Cardiac septum (tissue), 1 donor: ENCODE results near the gene RNF152. TPM values are rescaled to one million over a fixed set of nuclear protein-coding genes. Genes with fewer than 3 reads are reported as not detected.

Experiments used
- DNase-seq: peaks from one replicate; pipeline ENCODE4 v3.0.0-alpha.2; 2020; ENCODE audit warnings: low spot score
- intact Hi-C: fragments of 100-400 bp; cut with DNase I; formaldehyde crosslinking; loops from one replicate; pipeline ENCODE4 v1.14.0; 2022
- total RNA-seq: library from RNA; stranded (reverse); fragmentation: NEBNext Ultra II Directional; extraction: Animal tissue kit (Norgen Biotek cat#: 25700); gene quantifications from one replicate; pipeline ENCODE4 v1.2.1, GENCODE V29; 2021
- donor health status: DM: no; HTN: no; CAD: no.

RNF152 gene
- total RNA-seq, 1 donor from 2014 or later: 10.2 TPM

- DNase-seq: no peak
- intact Hi-C loops: loop anchor here (10.0 kb wide), 1 partner anchor 322 kb away; no protein-coding TSS in a partner anchor
Observed at GRCh38 chr18:61896757-61897156, 4.0 kb upstream of the RNF152 start.

DNA sequence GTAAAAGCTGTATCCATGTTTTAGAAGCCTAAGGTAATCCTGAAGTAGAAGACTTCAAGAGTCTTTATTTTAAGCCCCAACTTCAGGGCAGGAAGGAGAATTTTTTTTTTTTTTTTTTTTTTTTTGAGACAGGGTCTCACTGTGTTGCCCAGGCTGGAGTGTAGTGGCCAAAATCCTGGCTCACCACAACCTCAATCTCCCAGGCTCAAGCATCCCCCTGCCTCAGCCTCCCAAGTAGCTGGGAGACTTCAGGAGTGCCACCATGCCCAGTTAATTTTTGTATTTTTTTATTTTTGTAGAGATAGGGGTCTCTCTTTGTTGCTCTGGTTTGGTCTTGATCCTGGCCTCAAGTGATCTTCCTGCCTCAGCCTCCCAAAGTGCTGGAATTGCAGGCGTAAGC lies 3.3 kb upstream of the RNF152 start:
- intact Hi-C loops: loop anchor here (10.0 kb wide), 1 partner anchor 321 kb away; no protein-coding TSS in a partner anchor
- no peak for DNase-seq

DNA sequence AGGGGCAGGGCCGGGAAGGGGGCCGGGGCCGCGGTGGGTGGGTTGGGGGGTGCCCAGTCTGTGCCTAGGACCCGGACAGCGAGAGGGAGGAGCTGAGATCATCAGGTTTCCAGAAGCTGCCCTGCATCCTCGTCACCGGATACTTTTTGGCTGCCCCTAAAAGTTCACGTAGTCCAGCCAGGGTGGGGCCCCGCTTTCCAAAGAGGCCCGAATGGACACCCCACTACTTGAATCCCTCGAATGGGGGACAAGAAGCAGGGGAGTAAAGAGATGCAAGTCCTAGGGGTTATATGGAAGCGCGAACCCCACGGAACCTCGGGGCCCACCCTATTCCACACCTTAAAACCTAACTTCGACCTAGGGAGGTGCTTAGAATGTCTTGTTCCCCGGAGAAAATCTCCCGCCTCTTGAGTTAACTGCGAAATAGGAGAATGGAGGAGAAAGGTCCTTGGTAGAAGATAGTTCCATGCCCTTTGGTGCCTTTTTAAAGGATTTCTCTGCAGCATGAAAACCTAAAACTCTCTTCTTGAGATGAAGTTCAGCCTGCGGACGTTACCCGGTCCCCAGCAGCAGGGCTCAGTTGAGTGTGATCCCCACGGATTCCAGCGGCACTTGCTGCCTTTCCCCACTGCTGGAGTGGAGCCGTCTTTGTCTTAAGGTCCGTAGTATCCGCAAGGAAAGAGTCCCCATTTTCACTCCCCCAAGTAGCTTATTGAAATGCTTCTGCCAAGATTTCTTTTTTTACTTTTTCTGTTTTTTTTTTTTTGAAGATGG lies 2.1 kb upstream of the RNF152 start:
- no peak for DNase-seq
- intact Hi-C loops: loop anchor here (2.0 to 10.0 kb wide), 3 partner anchors 148 to 320 kb away; no protein-coding TSS in a partner anchor

GRCh38 chr18:61893971-61894750 lies 1.4 kb upstream of the RNF152 start:
- intact Hi-C loops: loop anchor here (2.0 to 10.0 kb wide), 3 partner anchors 147 to 319 kb away; no protein-coding TSS in a partner anchor
- DNase-seq: peak; percentile 93

GRCh38 chr18:61893309-61893970 lies 633 bp upstream of the RNF152 start:
- no peak for DNase-seq
- intact Hi-C loops: loop anchor here (5.0 to 10.0 kb wide), 2 partner anchors 146 to 319 kb away; no protein-coding TSS in a partner anchor

GRCh38 chr18:61891894-61892293 lies 913 bp downstream of the RNF152 start:
- intact Hi-C loops: loop anchor here (5.0 to 10.0 kb wide), 2 partner anchors 145 to 317 kb away; no protein-coding TSS in a partner anchor
- no peak for DNase-seq

GRCh38 chr18:61891271-61891670 lies 1.5 kb downstream of the RNF152 start:
- no peak for DNase-seq
- intact Hi-C loops: loop anchor here (5.0 to 10.0 kb wide), 2 partner anchors 144 to 316 kb away; no protein-coding TSS in a partner anchor

GRCh38 chr18:61890344-61890743 lies 2.5 kb downstream of the RNF152 start:
- DNase-seq: no peak
- intact Hi-C loops: loop anchor here (5.0 to 10.0 kb wide), 2 partner anchors 143 to 316 kb away; no protein-coding TSS in a partner anchor

DNA sequence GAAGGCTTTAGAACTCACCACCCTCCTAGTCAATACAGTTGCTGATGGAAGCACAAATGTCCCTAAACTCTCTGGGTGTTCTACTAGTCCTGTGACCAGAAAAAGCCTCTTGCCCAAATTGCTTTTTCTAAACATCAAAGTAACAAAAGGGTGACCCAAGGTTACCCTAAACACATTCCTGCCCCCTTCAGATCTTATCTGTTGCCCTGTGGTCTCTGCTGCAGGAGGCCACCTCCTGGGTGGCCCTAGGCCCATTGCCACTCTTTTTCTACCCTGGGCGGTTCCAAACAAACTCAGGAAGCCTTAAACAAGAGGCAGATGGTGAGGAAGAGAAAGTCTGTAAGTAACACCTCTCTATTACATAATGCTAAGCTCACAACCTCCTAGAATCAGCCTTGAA lies 3.3 kb downstream of the RNF152 start:
- no peak for DNase-seq
- intact Hi-C loops: no loop called here

DNA sequence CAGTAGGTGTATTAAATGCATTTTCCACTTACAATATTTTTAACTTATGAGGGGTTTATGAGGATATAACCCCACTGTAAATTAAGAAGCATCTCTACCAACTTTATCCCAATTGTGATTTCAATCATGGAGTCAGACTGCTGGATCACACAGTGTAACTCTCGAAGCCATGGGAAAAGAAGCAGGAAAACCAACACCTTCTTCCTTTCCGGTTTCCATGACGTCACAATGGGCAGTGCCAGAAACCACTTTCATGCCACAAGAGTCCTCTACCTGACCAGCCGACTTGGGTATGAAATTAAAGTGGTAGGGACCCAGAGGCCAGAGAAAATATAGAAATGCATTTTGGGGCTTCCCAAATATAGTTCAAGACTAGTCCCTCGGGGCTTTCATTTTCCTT lies 4.2 kb downstream of the RNF152 start:
- no peak for DNase-seq
- intact Hi-C loops: no loop called here

- intact Hi-C loops: no loop called here
- no peak for DNase-seq
Observed at GRCh38 chr18:61887838-61888237, 5.0 kb downstream of the RNF152 start.

- intact Hi-C loops: no loop called here
- no peak for DNase-seq
Observed at GRCh38 chr18:61883547-61883946, 9.3 kb downstream of the RNF152 start.

GRCh38 chr18:61882296-61883004 lies 10.4 kb downstream of the RNF152 start:
- intact Hi-C loops: no loop called here
- DNase-seq: no peak

DNA sequence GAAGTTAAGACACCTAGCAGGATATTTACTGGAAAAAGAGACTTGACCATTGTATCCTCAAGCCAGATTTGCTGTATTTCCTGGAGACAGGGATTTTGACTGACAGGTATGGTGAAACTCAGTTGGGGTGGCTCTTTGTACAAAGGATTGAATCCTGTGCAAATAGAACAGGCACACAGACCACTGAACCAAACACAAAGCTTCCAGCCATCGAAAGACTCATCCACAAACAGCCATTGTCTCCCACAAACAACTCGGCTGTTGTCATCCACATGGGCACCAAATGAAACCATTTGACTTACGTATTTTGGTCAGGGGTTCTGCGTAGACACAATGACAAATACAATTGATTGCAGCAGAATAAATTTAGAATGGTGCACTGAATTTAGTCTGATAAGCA lies 15.9 kb downstream of the RNF152 start:
- no peak for DNase-seq
- intact Hi-C loops: no loop called here

- intact Hi-C loops: loop anchor here (2.0 kb wide), 1 partner anchor 33 kb away; no protein-coding TSS in a partner anchor
- DNase-seq: no peak
Observed at GRCh38 chr18:61870151-61870550, 22.7 kb downstream of the RNF152 start.

DNA sequence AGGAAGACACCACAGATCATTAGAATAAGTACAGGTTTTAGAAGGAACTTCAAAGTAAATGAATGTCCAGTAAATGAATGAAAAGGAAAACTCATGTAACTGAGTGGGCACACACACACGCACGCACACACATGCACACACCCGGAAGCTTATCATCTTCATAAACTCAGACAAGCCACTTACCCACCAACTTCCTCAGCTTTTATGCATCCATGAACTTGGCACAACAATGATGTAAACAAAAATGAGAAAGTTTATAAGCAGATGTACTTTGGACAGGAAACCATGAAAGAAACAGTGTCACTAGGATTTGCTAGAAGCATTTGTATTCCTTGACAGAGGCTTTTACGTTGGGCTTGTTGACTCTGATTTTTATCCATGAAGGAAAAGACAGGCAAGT lies 23.2 kb downstream of the RNF152 start:
- intact Hi-C loops: loop anchor here (2.0 kb wide), 1 partner anchor 33 kb away; no protein-coding TSS in a partner anchor
- no peak for DNase-seq

GRCh38 chr18:61865466-61866175 lies 27.2 kb downstream of the RNF152 start:
- no peak for DNase-seq
- intact Hi-C loops: no loop called here

DNA sequence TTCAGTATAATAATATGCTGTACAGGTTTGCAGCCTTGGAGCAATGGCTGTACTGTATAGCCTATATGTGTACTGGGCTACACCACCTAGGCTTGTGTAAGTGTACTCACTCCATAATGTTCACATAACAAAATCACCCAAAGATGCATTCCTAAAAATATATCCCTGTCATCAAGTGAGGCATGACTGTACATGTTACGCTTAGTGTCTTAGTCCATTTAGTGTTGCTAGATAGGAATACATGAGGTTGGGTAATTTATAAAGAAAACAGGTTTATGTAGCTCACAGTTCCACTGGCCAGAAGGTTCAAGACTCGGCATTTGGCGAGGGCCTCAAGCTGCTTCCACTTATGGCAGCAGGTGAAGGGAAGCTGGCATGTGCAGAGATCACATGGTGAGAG lies 31.4 kb downstream of the RNF152 start:
- DNase-seq: no peak
- intact Hi-C loops: no loop called here
